Mucosa of stomach (tissue), 1 donor: ENCODE measurements around the gene EVL.

ENCODE experiments used
- H3K27me3 ChIP-seq: one replicate; pipeline ENCODE4 v1.7.0; 2013; ENCODE audit warnings: mild to moderate bottlenecking, low read length; ENCODE audit not compliant: control insufficient read depth, insufficient read depth
- H3K36me3 ChIP-seq: one replicate; pipeline ENCODE4 v1.7.0; 2013; ENCODE audit warnings: low read length; ENCODE audit not compliant: control insufficient read depth, insufficient read depth
- H3K4me1 ChIP-seq: one replicate; pipeline ENCODE4 v1.7.0; 2013; ENCODE audit warnings: mild to moderate bottlenecking, low read length; ENCODE audit not compliant: control insufficient read depth, insufficient read depth
- H3K4me3 ChIP-seq: one replicate; pipeline ENCODE4 v1.7.0; 2013; ENCODE audit warnings: low read length
- H3K9ac ChIP-seq: one replicate; pipeline ENCODE4 v1.7.0; 2013; ENCODE audit warnings: mild to moderate bottlenecking, low read length, moderate library complexity
- H3K9me3 ChIP-seq: one replicate; pipeline ENCODE4 v1.7.0; 2013; ENCODE audit warnings: mild to moderate bottlenecking, low read length, moderate library complexity; ENCODE audit not compliant: control insufficient read depth
- donor health status: Pancreatic carcinoma.

The EVL gene

DNA sequence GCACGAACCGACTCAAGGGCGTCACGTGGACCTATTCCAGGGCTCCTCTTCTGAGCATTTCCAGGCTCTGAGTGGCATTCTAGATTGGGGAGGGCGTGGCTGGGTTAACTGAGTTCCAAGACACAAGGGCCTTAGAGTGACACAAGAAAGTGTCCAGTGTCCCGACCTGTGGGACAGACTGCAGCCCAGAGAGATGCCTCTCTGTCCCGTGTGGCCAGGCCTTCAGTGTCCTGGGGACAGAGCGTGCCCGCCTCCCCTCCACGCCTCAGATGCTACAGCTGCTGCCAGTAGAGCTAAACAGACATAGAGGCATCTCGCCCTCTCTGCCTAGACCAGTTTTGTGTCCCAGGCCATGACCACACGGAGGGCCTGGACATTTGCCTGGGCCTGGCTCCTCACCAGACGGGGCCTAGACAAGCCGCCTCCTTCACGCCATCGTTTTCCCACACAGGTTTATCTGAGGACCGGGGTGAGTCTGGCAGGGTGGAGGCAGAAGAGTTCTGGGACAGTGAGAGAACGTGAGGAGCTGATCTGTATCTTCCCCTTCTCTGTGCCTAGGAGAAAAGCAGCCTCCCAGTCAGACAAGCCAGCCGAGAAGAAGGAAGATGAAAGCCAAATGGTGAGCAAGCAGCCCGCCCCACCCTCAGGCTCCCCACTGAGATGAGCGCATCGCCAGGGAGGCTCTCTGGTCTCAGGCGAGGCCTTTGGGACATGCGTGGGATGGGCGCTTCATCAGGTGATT is 67.1 kb downstream of the EVL start:
- Histone ChIP-seq H3K4me1 (peaks cover 37% of the 10 kb centered on the region), H3K4me3 (no peak overlapping the region), H3K27me3 (no peaks in the 10 kb centered on the region), H3K36me3 (no peaks in the 10 kb centered on the region), H3K9me3 (no peaks in the 10 kb centered on the region), H3K9ac (no peak overlapping the region)

DNA sequence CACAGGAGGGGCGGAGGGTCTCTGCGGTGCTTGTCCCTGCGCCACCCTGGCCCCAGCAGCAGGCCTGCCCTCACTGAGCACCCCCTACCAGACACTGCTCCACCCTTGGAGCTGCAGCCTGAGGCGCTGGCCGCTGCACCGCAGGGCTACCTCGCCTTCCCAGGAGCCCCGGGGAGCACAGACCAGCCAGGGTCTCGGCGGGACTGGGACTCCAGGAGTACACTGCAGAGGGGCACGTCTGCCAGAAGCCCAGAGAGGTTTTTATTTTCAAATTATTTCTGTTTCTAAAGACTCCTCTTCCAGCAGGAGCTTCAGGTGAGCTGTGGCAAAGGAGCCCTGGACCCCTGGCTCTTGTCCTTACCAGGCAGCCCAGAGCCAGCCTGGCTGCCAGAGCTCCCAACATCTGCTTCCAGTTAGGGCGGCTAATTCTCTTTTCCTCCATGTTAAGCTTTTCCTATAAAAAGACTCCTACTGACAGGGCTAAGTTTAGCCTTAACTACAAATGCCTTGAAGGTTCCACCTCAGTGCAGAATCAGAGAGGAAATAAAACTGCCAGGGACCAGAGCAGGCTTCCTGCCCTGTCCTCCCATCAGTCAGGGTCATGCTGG is 67.8 kb downstream of the EVL start:
- H3K9ac ChIP-seq: no peak overlapping the region
- no peak overlapping the region for H3K4me3 ChIP-seq
- no peaks in the 10 kb centered on the region for H3K9me3 ChIP-seq
- peaks cover 41% of the 10 kb centered on the region for H3K4me1 ChIP-seq
- no peaks in the 10 kb centered on the region for H3K27me3 ChIP-seq
- H3K36me3 ChIP-seq: no peaks in the 10 kb centered on the region

DNA sequence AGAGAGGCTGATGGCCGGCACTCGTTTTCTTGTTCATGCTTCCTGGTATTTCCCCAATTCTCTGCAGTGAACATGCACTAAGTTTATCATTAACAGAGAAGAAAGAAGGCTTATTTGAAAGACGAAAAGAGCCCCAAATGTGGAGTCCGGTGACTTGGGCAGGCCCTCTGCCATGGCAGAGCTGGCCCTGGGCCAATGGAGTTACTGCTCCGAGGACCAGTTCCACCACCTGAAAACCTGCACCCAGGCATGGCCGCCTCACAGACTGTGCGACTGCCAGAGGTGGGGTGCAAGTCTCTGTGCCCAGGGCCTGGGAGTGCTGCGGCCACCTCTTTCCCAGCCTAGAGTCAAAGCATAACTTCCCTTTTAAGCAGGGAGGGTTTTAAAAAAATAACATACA is 69.4 kb downstream of the EVL start:
- H3K27me3 ChIP-seq: no peaks in the 10 kb centered on the region
- peak overlapping the region; percentile 37 for H3K9ac ChIP-seq
- no peaks in the 10 kb centered on the region for H3K36me3 ChIP-seq
- peaks cover 53% of the 10 kb centered on the region for H3K4me1 ChIP-seq
- H3K4me3 ChIP-seq: no peak overlapping the region
- no peaks in the 10 kb centered on the region for H3K9me3 ChIP-seq

DNA sequence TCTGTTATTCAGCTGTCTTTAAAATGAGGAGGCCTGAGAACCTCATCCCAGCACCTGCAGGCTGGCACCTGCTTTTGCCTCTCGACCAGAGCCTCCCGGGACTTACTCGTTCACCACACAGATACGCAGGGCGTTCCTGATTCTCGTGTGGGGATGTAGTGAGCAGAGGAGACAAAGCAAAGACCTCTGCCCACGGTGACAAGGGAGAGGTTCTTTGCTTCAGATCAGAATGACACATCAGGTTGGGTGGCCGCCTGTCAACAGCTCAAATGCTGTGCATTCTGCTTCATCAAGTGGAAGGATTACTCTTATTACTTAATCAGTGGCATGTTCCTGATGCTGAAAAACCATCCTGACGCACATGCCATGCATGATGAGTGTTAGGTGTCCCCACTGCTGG is 69.9 kb downstream of the EVL start:
- H3K9me3 ChIP-seq: no peaks in the 10 kb centered on the region
- H3K4me3 ChIP-seq: no peak overlapping the region
- H3K9ac ChIP-seq: no peak overlapping the region
- H3K36me3 ChIP-seq: no peaks in the 10 kb centered on the region
- H3K27me3 ChIP-seq: no peaks in the 10 kb centered on the region
- peaks cover 55% of the 10 kb centered on the region for H3K4me1 ChIP-seq

DNA sequence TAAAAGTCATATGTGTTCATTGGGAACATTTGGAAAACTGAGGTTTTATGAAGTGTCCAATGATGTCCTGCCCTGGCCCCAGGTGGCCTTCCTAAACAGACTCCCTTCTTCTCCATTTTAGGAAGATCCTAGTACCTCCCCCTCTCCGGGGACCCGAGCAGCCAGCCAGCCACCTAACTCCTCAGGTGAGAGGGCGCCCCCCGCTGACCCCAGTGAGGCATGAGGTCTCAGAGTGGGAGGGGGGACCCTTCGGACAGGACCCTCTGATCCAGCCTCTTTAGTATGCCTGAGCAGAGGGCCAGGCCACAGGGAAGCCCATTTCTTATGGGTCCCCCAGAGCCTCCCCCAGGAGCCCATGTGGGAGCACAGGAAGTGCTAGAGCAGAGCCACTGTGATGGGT is 70.6 kb downstream of the EVL start:
- no peaks in the 10 kb centered on the region for H3K27me3 ChIP-seq
- H3K4me3 ChIP-seq: no peak overlapping the region
- no peaks in the 10 kb centered on the region for H3K9me3 ChIP-seq
- H3K9ac ChIP-seq: no peak overlapping the region
- peaks cover 57% of the 10 kb centered on the region for H3K4me1 ChIP-seq
- H3K36me3 ChIP-seq: no peaks in the 10 kb centered on the region

DNA sequence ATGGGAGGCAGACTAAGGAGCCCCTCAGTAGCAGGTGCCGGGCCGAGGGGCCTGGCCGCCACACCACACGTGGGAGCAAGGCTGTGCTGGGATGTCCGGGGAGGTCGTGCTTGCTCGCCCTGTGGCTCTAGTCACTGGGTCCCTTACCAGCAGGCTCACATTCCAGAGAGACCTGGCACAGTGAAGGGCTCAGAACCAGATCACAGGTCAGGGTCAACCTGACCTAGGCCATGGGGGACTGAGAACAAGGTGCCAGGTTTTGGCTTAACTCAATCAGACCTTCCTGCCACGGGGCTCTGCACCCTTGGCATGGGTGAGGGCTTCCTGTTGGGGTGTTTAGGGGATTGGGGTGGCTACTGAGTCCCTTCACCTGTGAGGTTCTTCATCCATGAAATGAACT is 72.0 kb downstream of the EVL start:
- Histone ChIP-seq H3K27me3 (no peaks in the 10 kb centered on the region), H3K9me3 (no peaks in the 10 kb centered on the region), H3K4me3 (no peak overlapping the region), H3K36me3 (no peaks in the 10 kb centered on the region), H3K4me1 (peaks cover 57% of the 10 kb centered on the region), H3K9ac (no peak overlapping the region)

DNA sequence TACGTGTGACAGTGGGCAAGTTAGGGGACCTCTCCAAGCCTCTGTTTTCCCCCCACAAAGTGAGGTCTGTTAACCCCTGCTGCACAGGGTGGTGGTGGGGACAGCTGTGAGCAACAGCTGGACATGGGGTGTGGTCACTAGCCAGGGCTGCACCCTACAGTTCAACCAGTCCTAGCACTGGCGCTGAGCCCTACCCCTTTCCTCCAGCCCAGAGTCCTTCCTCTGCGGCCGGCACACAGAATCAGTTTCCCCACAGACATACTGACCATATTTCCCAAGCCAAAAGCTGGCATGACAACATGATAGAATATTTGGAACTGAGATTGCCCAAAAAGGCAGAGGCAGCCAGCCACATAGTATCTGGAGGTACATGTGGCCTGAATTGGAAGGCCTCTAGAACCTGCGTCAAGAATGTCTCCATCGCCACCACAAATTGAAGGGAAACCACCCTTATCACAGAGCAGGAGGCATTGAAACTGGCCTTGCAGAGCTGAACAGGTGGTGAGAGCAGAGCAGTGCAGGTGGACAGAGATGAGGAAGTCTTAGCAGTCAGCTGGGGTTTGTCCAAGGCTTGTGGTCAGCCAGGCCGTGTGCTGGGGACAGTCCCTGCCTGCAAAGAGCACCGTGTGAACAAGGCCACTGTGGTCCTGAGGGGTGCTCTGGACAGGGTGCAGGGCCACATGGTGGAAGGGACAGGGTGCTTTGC is 73.0 kb downstream of the EVL start:
- Histone ChIP-seq H3K4me1 (peaks cover 60% of the 10 kb centered on the region), H3K9ac (no peak overlapping the region), H3K9me3 (no peaks in the 10 kb centered on the region), H3K4me3 (no peak overlapping the region), H3K36me3 (no peaks in the 10 kb centered on the region), H3K27me3 (no peaks in the 10 kb centered on the region)

DNA sequence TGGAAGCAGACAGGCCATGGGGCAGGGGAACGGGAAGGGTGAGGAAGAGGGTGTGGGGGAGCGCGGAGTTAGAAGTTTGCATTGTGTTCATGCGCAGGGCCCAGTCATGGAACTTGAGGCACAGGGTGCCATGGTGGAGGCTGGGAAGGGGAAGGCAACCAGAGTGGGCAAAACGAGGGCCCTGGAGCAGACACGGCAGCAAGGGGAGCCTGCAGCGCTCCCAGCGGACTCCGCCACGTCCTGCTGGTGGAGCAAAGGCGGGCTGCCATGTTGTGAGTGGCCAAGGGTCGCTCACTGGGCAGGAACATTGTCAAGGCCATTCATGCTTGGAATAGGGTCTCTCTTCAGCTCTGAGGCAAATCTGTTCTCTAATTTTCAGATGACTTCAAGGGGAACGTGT is 73.7 kb downstream of the EVL start:
- Histone ChIP-seq H3K4me1 (peaks cover 67% of the 10 kb centered on the region), H3K4me3 (no peak overlapping the region), H3K36me3 (no peaks in the 10 kb centered on the region), H3K9ac (no peak overlapping the region), H3K9me3 (no peaks in the 10 kb centered on the region), H3K27me3 (no peaks in the 10 kb centered on the region)

DNA sequence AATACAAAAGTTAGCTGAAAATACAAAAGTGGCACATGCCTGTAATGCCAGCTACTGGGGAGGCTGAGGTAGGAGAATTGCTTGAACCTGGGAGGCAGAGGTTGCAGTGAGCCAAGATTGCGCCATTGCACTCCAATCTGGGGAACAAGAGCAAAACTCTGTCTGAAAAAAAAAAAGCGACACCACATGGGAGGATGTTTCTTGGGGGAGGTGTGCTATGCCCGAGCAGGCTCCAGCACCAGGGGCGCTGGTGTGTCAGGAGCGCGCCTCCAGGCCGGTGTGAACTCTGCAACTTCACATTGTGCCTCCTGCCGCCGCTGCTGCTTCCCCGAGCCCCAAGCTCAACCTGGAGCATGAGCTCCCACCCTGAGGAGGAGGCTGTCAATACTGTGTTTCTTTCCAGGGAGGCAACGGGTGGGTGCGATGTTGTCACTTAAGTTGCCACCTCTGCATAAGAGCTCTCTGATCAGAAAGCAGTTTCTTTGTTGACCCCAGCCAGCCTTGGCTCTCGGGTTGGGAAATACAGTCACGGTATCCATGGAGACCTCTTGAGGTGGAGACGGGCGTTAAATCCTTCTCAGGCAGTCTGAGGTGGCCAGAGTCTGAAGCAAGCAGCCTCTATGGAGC is 75.3 kb downstream of the EVL start:
- Histone ChIP-seq H3K4me1 (peaks cover 73% of the 10 kb centered on the region), H3K4me3 (no peak overlapping the region), H3K36me3 (no peaks in the 10 kb centered on the region), H3K9me3 (no peaks in the 10 kb centered on the region), H3K27me3 (no peaks in the 10 kb centered on the region), H3K9ac (peak overlapping the region; percentile 51)

DNA sequence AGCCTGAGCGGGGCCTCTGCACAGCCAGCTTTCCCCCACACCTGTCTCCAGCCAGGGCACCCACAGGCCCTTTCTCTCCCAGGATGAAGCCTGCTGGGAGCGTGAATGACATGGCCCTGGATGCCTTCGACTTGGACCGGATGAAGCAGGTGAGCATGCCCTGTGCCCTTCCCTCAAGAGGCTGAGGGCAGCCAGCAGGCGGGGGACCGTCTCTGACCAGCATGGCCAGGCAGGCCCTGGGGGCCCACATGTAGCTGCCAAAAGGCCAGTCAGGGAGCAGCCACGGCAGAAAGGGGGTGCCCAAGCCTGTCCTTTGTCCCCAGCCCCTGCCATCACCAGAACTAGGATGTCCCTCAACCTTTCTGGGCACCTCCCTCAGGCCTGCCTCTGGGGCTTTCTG is 75.9 kb downstream of the EVL start:
- Histone ChIP-seq H3K36me3 (no peaks in the 10 kb centered on the region), H3K9ac (peak overlapping the region; percentile 51)

DNA sequence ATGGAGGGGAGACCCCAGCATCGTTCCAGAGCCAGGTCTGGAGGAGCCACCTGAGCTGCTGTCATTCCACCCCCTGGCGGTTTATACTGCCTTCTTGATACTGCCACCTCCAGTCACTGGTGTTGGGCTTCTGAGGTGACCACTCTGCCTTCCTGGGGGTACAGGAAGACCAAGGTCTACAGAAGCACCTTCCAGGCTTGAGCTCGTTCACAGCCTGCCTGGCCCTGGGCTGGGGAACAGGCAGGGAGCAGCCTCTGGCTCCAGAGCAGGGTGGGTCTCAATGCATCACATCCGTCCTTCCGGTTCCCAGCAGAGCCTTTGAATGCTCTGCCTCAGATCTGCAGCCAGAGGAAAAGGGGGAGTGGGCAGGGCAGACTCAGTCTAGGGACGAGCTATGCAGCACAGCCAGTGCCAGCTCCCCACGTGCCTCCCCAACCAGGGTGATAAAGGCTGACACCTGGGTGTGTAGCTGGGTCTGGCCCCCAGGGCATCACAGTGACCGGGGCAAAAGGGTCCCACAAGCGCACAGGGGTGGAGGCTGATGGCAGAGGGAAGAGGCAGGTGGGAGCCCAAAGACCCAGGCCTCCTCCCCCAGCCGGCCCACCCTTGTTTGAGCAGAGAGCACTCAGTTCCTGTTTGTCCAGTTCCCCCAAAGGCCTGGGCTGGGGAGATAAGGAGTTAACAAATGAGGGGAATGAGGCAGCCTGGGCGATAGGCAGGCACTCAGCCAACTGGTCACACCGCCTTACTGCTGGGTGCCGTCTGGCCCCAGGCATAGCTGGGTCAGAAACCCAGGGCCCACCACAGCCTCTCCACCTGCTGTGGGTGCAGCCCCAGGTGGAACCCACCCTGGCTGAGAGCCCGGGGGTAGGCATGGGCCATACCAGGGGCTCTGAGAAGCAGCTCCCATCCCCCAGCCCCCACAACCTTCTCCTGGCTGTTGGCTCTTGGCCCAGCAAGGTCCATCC is 77.1 kb downstream of the EVL start:
- peaks cover 91% of the 10 kb centered on the region for H3K4me1 ChIP-seq
- no peaks in the 10 kb centered on the region for H3K36me3 ChIP-seq
- no peaks in the 10 kb centered on the region for H3K9me3 ChIP-seq
- peak overlapping the region; percentile 60 for H3K9ac ChIP-seq
- no peaks in the 10 kb centered on the region for H3K27me3 ChIP-seq
- H3K4me3 ChIP-seq: peak overlapping the region; percentile 3

More for the DNA sequence above, 75.9 kb downstream of the EVL start:
- Histone ChIP-seq H3K4me1 (peaks cover 78% of the 10 kb centered on the region), H3K9me3 (no peaks in the 10 kb centered on the region), H3K4me3 (no peak overlapping the region), H3K27me3 (no peaks in the 10 kb centered on the region)
